Heart left ventricle (tissue), 16 donors: ENCODE data around the gene BCL2. TPM values are rescaled to one million over a fixed set of nuclear protein-coding genes. Genes with fewer than 3 reads are reported as not detected.

Experiments used
- ATAC-seq, 4 donors: fragments of 200-7000 bp; cut with Tn5 transposase; one replicate each; pipeline ENCODE4 v1.9.1; 2020 to 2022; ENCODE audit warnings: moderate library complexity in 4 of 4, mild to moderate bottlenecking in 3 of 4, moderate number of reproducible peaks in 1 of 4
- DNase-seq, 5 donors: peaks; one replicate each; pipeline ENCODE4 v3.0.0-alpha.2; 2020
- H3K27ac ChIP-seq, 12 donors: fragments of 200-600 bp; sonication (generic) in 4 of 12; one replicate each; pipeline versions ENCODE4 v1.5.0 to v1.8.0; 2016 to 2022; ENCODE audit warnings: mild to moderate bottlenecking in 2 of 12
- H3K27me3 ChIP-seq, 9 donors: fragments of 200-600 bp; sonication (generic) in 2 of 9; one replicate each; pipeline versions ENCODE4 v1.5.1 to v1.8.0; 2016 to 2022; ENCODE audit warnings: mild to moderate bottlenecking in 3 of 9
- H3K36me3 ChIP-seq, 9 donors: fragments of 200-600 bp; sonication (generic) in 2 of 9; one replicate each; pipeline versions ENCODE4 v1.5.0 to v1.8.0; 2018 to 2022; ENCODE audit warnings: mild to moderate bottlenecking in 2 of 9
- H3K4me1 ChIP-seq, 12 donors: fragments of 200-600 bp; sonication (generic) in 4 of 12; one replicate each; pipeline versions ENCODE4 v1.5.0 to v1.8.0; 2016 to 2022; ENCODE audit warnings: mild to moderate bottlenecking in 3 of 12
- H3K4me3 ChIP-seq, 12 donors: fragments of 200-600 bp; sonication (generic) in 4 of 12; one replicate each; pipeline versions ENCODE4 v1.5.0 to v1.8.0; 2017 to 2022; ENCODE audit warnings: mild to moderate bottlenecking in 9 of 12, moderate library complexity in 4 of 12
- H3K9me3 ChIP-seq, 12 donors: fragments of 200-600 bp; sonication (generic) in 4 of 12; one replicate each; pipeline versions ENCODE4 v1.5.0 to v1.8.0; 2016 to 2022; ENCODE audit warnings: mild to moderate bottlenecking in 1 of 12
- POLR2A ChIP-seq, 2 donors: fragments of 450-650 bp; IDR thresholded peaks; one replicate each; pipeline ENCODE4 v1.6.1; 2017; ENCODE audit warnings: antibody characterized with exemption in 2 of 2, mild to moderate bottlenecking in 2 of 2, moderate library complexity in 2 of 2
- WGBS, 4 donors: extraction: QIAGEN DNeasy Blood & Tissue Kit in 2 of 4; methylation state at CpG; one replicate each; pipeline versions ENCODE4 v1.1.5 to v1.1.7; 2013 to 2018; 5-methylcytosine and 5-hydroxymethylcytosine counted together
- intact Hi-C, 10 donors: fragments of 100-400 bp; cut with DNase I; formaldehyde crosslinking; loops; one replicate each; pipeline versions ENCODE4 v1.11.1 to v1.14.2; 2022
- polyA plus RNA-seq, 2 donors: library from polyadenylated mRNA; stranded (reverse); fragments of 200-250 nt; gene quantifications; one replicate each; pipeline ENCODE4 v1.2.3, GENCODE V29; 2013
- total RNA-seq, 9 donors: library from RNA; depleted of rRNA in 2 of 9; stranded (reverse); fragments of >200 nt in 2 of 9; fragmentation: NEBNext Ultra II Directional in 3 of 9; extraction: Animal tissue kit (Norgen Biotek cat#: 25700) in 3 of 9; gene quantifications; one replicate each; pipeline versions ENCODE4 v1.1.0 to v1.2.4, GENCODE V29; 2016 to 2023
- TF ChIP-seq, protein P1 (sequence below), 12 donors: fragments of 200-600 bp; sonication (generic) in 4 of 12; IDR thresholded peaks; one replicate each; pipeline versions ENCODE4 v1.5.0 to v1.8.0; 2018 to 2022; ENCODE audit warnings: antibody characterized with exemption in 12 of 12, mild to moderate bottlenecking in 5 of 12
- donor health status: ischemic (EF 13 %, LVEDD 7.1; RV severe dilation, severe dysfunction).
- donor health status: healthy with polysubstance abuse.
- donor health status: DM: no; HTN: yes; CAD: no.
- donor health status: DM: no; HTN: no; CAD: no.
- donor health status: ischemic (EF 25% LVEDD 6.9; RV normal size, moderate dysfunction).
- donor health status: ischemic (EF 25% LVEDD 5.7; RV mildly dilated, moderate dysfunction).
- donor health status: healthy.
- donor health status: DM: yes; HTN: yes; CAD: no.
- donor health status: ischemic (EF 35%, LVEDD 5.7; RV mildly dilated, moderate dysfunction).
- donor health status: nonischemic (EF 11% LVEDD 7.7; RV severe dilation, severe dysfunction).
- donor health status: DM: yes; HTN: yes; CAD: no.
- donor health status: PGD.
- donor health status: ischemic (EF 29% LVEDD 5.4; RV normal size, mild dysfunction).
- donor health status: nonischemic (EF 23%, LVEDD 6.1; RV moderate dilation, normal function).

Gene BCL2
- total and polyA plus RNA-seq, 11 donors = 2.9 to 24.2 (median 8.9) TPM

DNA sequence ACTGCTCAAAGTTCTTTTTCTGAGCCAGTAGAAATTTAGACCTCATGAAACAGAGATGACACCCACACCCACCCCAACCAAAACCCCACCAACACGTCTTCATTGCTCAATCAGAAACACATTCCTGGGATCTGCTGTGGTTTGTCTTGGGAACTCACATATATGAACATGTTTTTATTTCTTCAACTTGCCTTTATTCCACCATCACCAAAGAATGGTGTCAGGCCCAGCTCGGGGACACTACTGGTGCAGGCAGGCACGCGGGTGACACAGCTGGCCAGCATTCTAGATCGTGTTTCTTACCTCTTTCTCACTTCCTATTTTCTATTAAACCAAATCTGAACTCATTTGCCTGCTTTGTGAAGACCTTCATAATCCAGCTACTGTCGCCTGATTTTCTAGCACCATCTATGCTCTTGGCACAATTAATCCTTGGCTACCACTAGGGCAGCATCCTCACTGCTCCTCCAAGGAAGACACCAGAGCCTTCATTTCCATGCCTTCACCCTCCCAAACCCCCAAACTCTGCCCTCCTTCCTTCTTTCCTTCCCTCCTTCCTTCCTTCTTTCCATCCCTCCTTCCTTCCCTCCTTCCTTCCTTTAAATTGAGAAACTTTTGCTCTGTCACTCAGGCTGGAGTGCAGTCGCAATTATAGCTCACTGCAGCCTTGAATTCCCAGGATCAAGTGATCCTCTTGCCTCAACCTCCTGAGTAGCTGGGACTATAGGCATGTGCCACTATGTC is 157.1 kb downstream of the BCL2 start:
- Histone ChIP-seq H3K27ac (peak overlapping the region in 11 of 12 donors; percentile 11 to 85 (median 69)), H3K27me3 (no peaks in the 10 kb centered on the region), H3K36me3 (no peaks in the 10 kb centered on the region), H3K9me3 (no peaks in the 10 kb centered on the region), H3K4me1 (peaks cover 0 to 57% (median 25%) of the 10 kb centered on the region in 12 donors), H3K4me3 (no peak overlapping the region)
- ATAC-seq (peak in 1 of 4 donors; percentile 23), DNase-seq (peak in 1 of 5 donors; percentile 36)
- intact Hi-C loops = loop anchor here in 1 of 10 donors (10.0 kb wide), 1 partner anchor 52 kb away; no protein-coding TSS in a partner anchor
- 84 to 90% (median 87%) methylated on average over 7 of the region's 7 CpGs for WGBS, 4 donors
- TF ChIP-seq, protein P1, sequence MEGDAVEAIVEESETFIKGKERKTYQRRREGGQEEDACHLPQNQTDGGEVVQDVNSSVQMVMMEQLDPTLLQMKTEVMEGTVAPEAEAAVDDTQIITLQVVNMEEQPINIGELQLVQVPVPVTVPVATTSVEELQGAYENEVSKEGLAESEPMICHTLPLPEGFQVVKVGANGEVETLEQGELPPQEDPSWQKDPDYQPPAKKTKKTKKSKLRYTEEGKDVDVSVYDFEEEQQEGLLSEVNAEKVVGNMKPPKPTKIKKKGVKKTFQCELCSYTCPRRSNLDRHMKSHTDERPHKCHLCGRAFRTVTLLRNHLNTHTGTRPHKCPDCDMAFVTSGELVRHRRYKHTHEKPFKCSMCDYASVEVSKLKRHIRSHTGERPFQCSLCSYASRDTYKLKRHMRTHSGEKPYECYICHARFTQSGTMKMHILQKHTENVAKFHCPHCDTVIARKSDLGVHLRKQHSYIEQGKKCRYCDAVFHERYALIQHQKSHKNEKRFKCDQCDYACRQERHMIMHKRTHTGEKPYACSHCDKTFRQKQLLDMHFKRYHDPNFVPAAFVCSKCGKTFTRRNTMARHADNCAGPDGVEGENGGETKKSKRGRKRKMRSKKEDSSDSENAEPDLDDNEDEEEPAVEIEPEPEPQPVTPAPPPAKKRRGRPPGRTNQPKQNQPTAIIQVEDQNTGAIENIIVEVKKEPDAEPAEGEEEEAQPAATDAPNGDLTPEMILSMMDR (IDR thresholded peaks at IDR 0.05) = no peak

DNA sequence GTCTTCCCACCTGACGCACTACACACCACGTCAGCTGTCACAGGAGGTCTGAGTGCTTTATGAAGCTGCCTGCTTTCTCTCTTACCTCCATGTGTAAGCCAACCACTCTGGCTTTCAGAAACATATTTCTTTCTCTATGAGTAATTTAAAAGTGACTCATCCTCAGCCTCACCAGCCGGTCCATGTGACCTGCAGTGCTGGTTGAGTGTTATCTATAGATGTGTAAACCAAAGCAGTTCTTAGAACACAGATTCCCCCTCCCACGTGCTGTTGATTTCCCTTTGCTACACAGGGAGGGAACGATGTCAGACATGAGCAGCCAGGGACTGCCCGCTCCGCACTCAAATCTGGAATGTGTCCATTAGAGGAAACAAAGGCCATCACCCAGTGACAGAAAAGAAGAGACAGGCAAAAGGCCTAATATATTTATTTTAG is 157.8 kb downstream of the BCL2 start:
- 20 to 26% (median 24%) methylated on average over 7 of the region's 7 CpGs for WGBS, 4 donors
- Histone ChIP-seq H3K36me3 (no peaks in the 10 kb centered on the region), H3K4me3 (no peak overlapping the region), H3K27ac (peak overlapping the region in 11 of 12 donors; percentile 36 to 85 (median 69)), H3K27me3 (no peaks in the 10 kb centered on the region), H3K9me3 (no peaks in the 10 kb centered on the region), H3K4me1 (peaks cover 0 to 57% (median 25%) of the 10 kb centered on the region in 12 donors)
- ATAC-seq = peak; percentile 81 to 93 (median 90)
- TF ChIP-seq, protein P1 (IDR thresholded peaks at IDR 0.05) = no peak
- intact Hi-C loops = loop anchor here in 1 of 10 donors (10.0 kb wide), 1 partner anchor 53 kb away; no protein-coding TSS in a partner anchor
- peak in 4 of 5 donors; percentile 59 to 74 (median 66) for DNase-seq

DNA sequence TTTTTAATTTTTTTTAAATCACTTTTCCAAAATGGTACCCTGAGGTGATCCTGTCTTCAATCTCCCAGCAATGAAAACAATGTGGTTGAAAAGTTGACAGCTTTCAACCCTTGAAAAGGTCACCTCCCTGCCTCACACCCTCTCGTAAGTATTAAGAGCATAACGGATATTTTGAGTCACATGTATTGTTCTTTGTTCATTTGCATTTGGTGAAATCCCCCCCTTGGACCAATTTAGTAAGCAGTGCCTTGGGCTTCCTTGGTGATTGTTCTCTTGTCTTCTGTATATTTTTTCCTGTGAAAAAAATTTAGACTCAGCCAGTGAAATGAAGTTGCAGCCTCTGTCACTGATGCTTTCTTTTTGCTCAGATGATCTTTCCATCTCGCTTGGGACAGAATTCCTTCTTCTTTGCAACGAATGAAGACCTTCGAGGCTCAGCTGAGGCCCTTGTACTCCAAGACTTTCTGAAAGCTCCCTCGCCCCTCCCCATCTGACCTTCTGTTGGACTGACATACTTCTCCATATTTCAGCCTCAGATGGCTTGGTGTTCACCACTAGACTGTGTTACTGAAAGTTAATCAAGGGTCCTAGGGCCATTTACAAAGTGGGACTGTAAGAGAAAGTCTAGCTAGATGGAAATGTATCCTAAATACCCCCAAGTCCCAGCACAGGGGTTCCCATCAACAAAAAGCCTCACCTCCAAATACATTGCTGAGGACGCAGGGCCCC is 158.4 kb downstream of the BCL2 start:
- Histone ChIP-seq H3K4me1 (peaks cover 0 to 57% (median 25%) of the 10 kb centered on the region in 12 donors), H3K9me3 (no peaks in the 10 kb centered on the region), H3K27ac (peak overlapping the region in 11 of 12 donors; percentile 36 to 85 (median 69)), H3K4me3 (no peak overlapping the region), H3K36me3 (no peaks in the 10 kb centered on the region), H3K27me3 (no peaks in the 10 kb centered on the region)
- no peak for DNase-seq
- peak in 1 of 4 donors; percentile 52 for ATAC-seq
- intact Hi-C loops = loop anchor here in 1 of 10 donors (10.0 kb wide), 1 partner anchor 54 kb away; no protein-coding TSS in a partner anchor
- TF ChIP-seq, protein P1 (IDR thresholded peaks at IDR 0.05) = no peak
- TF ChIP-seq POLR2A (IDR thresholded peaks at IDR 0.05) = no peak
- 62 to 67% (median 66%) methylated on average over 7 of the region's 7 CpGs for WGBS, 4 donors
